Breast epithelium (tissue), 3 donors: ENCODE data around the gene BPGM.

Experiments used
- POLR2A ChIP-seq: fragments of 450-650 bp; IDR thresholded peaks from one replicate; pipeline ENCODE4 v1.6.1; 2016; ENCODE audit warnings: antibody characterized with exemption, mild to moderate bottlenecking, moderate library complexity
- TF ChIP-seq, protein P1 (sequence below), 3 donors: fragments of 450-650 bp; IDR thresholded peaks; one replicate each; pipeline ENCODE4 v1.5.1; 2016 to 2017; ENCODE audit warnings: antibody characterized with exemption in 3 of 3, mild to moderate bottlenecking in 3 of 3, moderate library complexity in 3 of 3

DNA sequence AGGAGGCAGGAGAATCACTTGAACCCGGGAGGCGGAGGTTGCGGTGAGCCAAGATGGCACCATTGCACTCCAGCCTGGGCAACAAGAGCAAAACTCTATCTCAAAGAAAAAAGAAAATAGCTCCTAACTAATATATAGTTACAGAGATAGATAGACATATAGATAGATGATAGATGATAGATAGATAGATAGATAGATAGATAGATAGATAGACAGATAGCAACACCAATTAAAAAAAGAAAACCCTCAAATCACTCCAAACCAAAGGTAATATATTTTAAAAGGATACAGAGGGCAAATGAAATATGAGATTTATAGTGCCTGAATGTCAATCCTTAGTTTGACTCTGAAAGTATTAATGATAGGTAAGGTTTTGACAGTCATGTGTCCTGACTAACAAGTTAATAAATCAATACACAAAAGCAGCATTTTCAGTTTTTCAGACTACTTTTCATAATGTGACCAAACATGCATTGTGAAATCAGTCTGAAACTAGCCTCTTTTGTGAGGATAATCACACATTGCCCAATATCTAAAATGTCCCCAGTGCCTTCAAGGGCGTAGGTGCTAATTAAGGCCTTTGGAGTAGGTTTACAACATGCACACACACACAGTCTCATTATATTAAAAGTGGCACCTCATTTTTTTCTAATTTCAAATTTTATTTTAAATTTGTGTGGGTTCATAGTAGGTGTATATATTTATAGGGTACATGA lies 61.2 kb downstream of the BPGM start:
- TF ChIP-seq, protein P1, sequence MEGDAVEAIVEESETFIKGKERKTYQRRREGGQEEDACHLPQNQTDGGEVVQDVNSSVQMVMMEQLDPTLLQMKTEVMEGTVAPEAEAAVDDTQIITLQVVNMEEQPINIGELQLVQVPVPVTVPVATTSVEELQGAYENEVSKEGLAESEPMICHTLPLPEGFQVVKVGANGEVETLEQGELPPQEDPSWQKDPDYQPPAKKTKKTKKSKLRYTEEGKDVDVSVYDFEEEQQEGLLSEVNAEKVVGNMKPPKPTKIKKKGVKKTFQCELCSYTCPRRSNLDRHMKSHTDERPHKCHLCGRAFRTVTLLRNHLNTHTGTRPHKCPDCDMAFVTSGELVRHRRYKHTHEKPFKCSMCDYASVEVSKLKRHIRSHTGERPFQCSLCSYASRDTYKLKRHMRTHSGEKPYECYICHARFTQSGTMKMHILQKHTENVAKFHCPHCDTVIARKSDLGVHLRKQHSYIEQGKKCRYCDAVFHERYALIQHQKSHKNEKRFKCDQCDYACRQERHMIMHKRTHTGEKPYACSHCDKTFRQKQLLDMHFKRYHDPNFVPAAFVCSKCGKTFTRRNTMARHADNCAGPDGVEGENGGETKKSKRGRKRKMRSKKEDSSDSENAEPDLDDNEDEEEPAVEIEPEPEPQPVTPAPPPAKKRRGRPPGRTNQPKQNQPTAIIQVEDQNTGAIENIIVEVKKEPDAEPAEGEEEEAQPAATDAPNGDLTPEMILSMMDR (IDR thresholded peaks at IDR 0.05), result no peak
- TF ChIP-seq POLR2A, result no peak
